HG03558 (cell line): ENCODE results near the gene APBB1IP.
"Not testable (repeated sequence)": the region's sequence is repeated elsewhere in the genome, so short reads cannot be mapped to it uniquely, and the experiment has no call there.

Source experiments
- ATAC-seq: cut with Tn5 transposase; IDR thresholded peaks from one replicate; pipeline ENCODE4 v1.9.1; 2021; ENCODE audit warnings: moderate number of reproducible peaks; ENCODE audit not compliant: unreplicated experiment; ENCODE audit errors: extremely low read depth

APBB1IP gene

GRCh38 chr10:26475386-26475785 is 37.2 kb downstream of the APBB1IP start:
- ATAC-seq = no peak

GRCh38 chr10:26477501-26477900 is 39.4 kb downstream of the APBB1IP start:
- no peak for ATAC-seq

GRCh38 chr10:26478061-26478460 is 39.9 kb downstream of the APBB1IP start:
- ATAC-seq = no peak

- no peak for ATAC-seq
These were observed 41.8 kb downstream of the APBB1IP start for GRCh38 chr10:26479766-26480492.

GRCh38 chr10:26481315-26481692 is 43.2 kb downstream of the APBB1IP start:
- no peak for ATAC-seq

GRCh38 chr10:26481914-26482550 is 43.9 kb downstream of the APBB1IP start:
- no peak for ATAC-seq

GRCh38 chr10:26483554-26483953 is 45.4 kb downstream of the APBB1IP start:
- no peak for ATAC-seq

GRCh38 chr10:26485150-26485941 is 47.2 kb downstream of the APBB1IP start:
- ATAC-seq = no peak

GRCh38 chr10:26486304-26486703 is 48.2 kb downstream of the APBB1IP start:
- ATAC-seq = no peak

- peak; percentile 68 for ATAC-seq
These were observed 49.1 kb downstream of the APBB1IP start for GRCh38 chr10:26486990-26487850.

- ATAC-seq = no peak
These were observed 50.2 kb downstream of the APBB1IP start for GRCh38 chr10:26488344-26488743.

GRCh38 chr10:26489081-26489480 is 50.9 kb downstream of the APBB1IP start:
- ATAC-seq = no peak

- ATAC-seq = not testable (repeated sequence)
These were observed 52.2 kb downstream of the APBB1IP start for GRCh38 chr10:26490367-26490766.

GRCh38 chr10:26491276-26491675 is 53.1 kb downstream of the APBB1IP start:
- no peak for ATAC-seq

GRCh38 chr10:26491934-26492333 is 53.8 kb downstream of the APBB1IP start:
- ATAC-seq = no peak

- ATAC-seq = not testable (repeated sequence)
These were observed 54.6 kb downstream of the APBB1IP start for GRCh38 chr10:26492725-26493124.

GRCh38 chr10:26494018-26494417 is 55.9 kb downstream of the APBB1IP start:
- ATAC-seq = no peak

GRCh38 chr10:26499426-26499825 is 61.3 kb downstream of the APBB1IP start:
- no peak for ATAC-seq

- no peak for ATAC-seq
These were observed 64.8 kb downstream of the APBB1IP start for GRCh38 chr10:26502986-26503385.

GRCh38 chr10:26503911-26504310 is 65.8 kb downstream of the APBB1IP start:
- ATAC-seq = no peak
